Lung (tissue), 12 donors: Measurements from ENCODE around the gene CLASP1. TPM values are rescaled to one million over a fixed set of nuclear protein-coding genes. Genes with fewer than 3 reads are reported as not detected.
"Not testable (repeated sequence)": the region's sequence is repeated elsewhere in the genome, so short reads cannot be mapped to it uniquely, and the experiment has no call there.

ENCODE experiments used
- ATAC-seq: fragments of 200-7000 bp; cut with Tn5 transposase; one replicate; pipeline ENCODE4 v1.9.1; 2020; ENCODE audit warnings: moderate number of reproducible peaks; ENCODE audit not compliant: insufficient read depth, low FRiP score
- DNase-seq, 3 donors: peaks; one replicate each; pipeline ENCODE4 v3.0.0-alpha.2; 2013 to 2017
- H3K27ac ChIP-seq, 2 donors: one replicate each; pipeline ENCODE4 v1.5.1; 2013; ENCODE audit warnings: mild to moderate bottlenecking in 2 of 2, moderate library complexity in 2 of 2, control low read depth in 1 of 2, inconsistent platforms in 1 of 2, low read depth in 1 of 2, low read length in 1 of 2
- H3K27me3 ChIP-seq, 3 donors: one replicate each; pipeline ENCODE4 v1.5.1; 2013; ENCODE audit warnings: low read length in 2 of 3; ENCODE audit not compliant: control insufficient read depth in 3 of 3, insufficient read depth in 3 of 3
- H3K36me3 ChIP-seq, 4 donors: one replicate each; pipeline ENCODE4 v1.5.1; 2013; ENCODE audit warnings: low read length in 4 of 4, mild to moderate bottlenecking in 1 of 4, moderate library complexity in 1 of 4; ENCODE audit not compliant: control insufficient read depth in 4 of 4, insufficient read depth in 4 of 4
- H3K4me1 ChIP-seq, 5 donors: one replicate each; pipeline ENCODE4 v1.5.1; 2013; ENCODE audit warnings: low read length in 5 of 5, mild to moderate bottlenecking in 2 of 5, moderate library complexity in 1 of 5; ENCODE audit not compliant: control insufficient read depth in 5 of 5, insufficient read depth in 5 of 5
- H3K4me3 ChIP-seq: one replicate; pipeline ENCODE4 v1.5.1; 2013; ENCODE audit warnings: mild to moderate bottlenecking, control low read depth, moderate library complexity
- H3K9ac ChIP-seq, 2 donors: one replicate each; pipeline ENCODE4 v1.5.1; 2013; ENCODE audit warnings: low read length in 2 of 2, control low read depth in 1 of 2; ENCODE audit not compliant: insufficient read depth in 1 of 2
- H3K9me3 ChIP-seq, 4 donors: one replicate each; pipeline ENCODE4 v1.5.1; 2013; ENCODE audit warnings: low read length in 3 of 4, mild to moderate bottlenecking in 1 of 4, moderate library complexity in 1 of 4; ENCODE audit not compliant: control insufficient read depth in 4 of 4, insufficient read depth in 3 of 4
- WGBS, 2 donors: extraction: QIAGEN DNeasy Blood & Tissue Kit; methylation state at CpG; one replicate each; pipeline ENCODE4 v1.1.7; 2013; 5-methylcytosine and 5-hydroxymethylcytosine counted together
- polyA plus RNA-seq, 2 donors: library from polyadenylated mRNA; stranded (reverse); fragments of 200-250 nt; gene quantifications; one replicate each; pipeline ENCODE4 v1.2.1, GENCODE V29; 2013
- total RNA-seq, 2 donors: library from RNA; depleted of rRNA in 1 of 2; stranded (reverse); fragments of >200 nt in 1 of 2; gene quantifications; one replicate each; pipeline ENCODE4 v1.2.1, GENCODE V29; 2014 to 2021
- TF ChIP-seq, protein P1 (sequence below): IDR thresholded peaks from 2 replicates; pipeline ENCODE4 v1.5.1; 2012; ENCODE audit warnings: mild to moderate bottlenecking; ENCODE audit errors: control extremely low read depth, extremely low read depth
- donor health status: control.
- donor health status: control.
- donor health status: Bipolar disorder and iron deficiency.
- donor health status: healthy.
- donor health status: DM: yes; HTN: yes; CAD: no.

Gene CLASP1
- total and polyA plus RNA-seq, 4 donors, result 7.4 to 128 (median 30.6) TPM

DNA sequence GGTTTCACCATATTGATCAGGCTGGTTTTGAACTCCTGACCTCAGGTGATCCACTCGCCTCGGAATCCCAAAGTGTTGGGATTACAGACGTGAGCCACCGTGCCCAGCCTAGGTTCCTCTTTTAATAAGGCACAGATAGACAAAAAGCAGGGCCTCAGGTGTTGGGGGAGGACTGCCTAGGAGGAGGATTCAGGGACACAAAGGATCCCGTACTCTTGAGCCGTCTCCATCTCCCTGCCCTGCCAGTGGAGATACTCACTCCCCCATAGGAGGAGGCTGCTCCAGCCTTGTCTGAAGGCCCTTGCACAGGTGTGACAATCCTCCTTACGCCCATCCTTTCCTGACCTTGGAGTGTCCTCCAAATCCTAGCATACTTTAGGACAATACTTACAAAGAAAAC lies 332.3 kb downstream of the CLASP1 start:
- DNase-seq (no peak), ATAC-seq (no peak)
- no peaks in the 10 kb centered on the region for H3K36me3 ChIP-seq
- TF ChIP-seq, protein P1, sequence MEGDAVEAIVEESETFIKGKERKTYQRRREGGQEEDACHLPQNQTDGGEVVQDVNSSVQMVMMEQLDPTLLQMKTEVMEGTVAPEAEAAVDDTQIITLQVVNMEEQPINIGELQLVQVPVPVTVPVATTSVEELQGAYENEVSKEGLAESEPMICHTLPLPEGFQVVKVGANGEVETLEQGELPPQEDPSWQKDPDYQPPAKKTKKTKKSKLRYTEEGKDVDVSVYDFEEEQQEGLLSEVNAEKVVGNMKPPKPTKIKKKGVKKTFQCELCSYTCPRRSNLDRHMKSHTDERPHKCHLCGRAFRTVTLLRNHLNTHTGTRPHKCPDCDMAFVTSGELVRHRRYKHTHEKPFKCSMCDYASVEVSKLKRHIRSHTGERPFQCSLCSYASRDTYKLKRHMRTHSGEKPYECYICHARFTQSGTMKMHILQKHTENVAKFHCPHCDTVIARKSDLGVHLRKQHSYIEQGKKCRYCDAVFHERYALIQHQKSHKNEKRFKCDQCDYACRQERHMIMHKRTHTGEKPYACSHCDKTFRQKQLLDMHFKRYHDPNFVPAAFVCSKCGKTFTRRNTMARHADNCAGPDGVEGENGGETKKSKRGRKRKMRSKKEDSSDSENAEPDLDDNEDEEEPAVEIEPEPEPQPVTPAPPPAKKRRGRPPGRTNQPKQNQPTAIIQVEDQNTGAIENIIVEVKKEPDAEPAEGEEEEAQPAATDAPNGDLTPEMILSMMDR, result no peak
- WGBS, 2 donors, result 77 to 96% methylated on average over 7 of the region's 7 CpGs
- no peak overlapping the region for H3K9ac ChIP-seq
- no peaks in the 10 kb centered on the region for H3K4me1 ChIP-seq
- no peak overlapping the region for H3K27ac ChIP-seq
- H3K4me3 ChIP-seq, result no peak overlapping the region
- no peaks in the 10 kb centered on the region for H3K9me3 ChIP-seq
- H3K27me3 ChIP-seq, result no peaks in the 10 kb centered on the region

DNA sequence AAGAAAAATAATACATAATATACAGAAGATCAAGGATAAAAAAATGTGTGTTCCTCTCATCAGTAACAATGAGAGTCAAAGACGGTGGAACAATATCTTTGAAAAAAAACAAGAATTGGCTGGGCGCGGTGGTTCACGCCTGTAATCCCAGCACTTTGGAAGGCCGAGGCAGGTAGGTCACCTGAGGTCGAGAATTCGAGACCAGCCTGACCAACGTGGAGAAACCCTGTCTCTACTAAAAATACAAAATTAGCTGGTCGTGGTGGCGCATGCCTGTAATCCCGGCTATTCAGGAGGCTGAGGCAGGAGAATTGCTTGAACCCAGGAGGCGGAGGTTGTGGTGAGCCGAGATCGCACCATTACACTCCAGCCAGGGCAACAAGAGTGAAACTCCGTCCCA lies 335.6 kb downstream of the CLASP1 start:
- H3K9ac ChIP-seq, H3K27ac ChIP-seq, H3K27me3 ChIP-seq, H3K4me1 ChIP-seq, H3K36me3 ChIP-seq, DNase-seq, H3K4me3 ChIP-seq, ATAC-seq, H3K9me3 ChIP-seq: not testable (repeated sequence)
- whole genome bisulfite sequencing, 2 donors, result 90% methylated on average over 15 of the region's 15 CpGs

DNA sequence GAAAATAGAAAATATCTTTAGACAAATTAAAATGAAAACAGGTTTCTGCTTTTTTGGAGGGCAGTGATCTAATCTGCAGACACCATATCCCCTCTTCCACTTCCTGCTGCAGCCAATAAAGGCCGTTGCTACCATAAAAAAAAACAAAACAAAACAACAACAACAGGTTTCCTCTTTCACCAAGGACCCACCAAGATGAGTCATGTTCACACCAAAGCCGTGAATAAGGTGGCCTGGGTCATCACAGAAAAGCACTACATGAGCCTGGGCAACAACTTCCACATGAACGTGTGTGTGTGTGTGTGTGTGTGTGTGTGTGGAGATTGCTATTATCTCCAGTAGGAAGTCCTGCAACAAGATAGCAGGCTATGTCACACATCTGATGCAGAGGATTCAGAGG lies 339.5 kb downstream of the CLASP1 start:
- 10 to 23% methylated on average over 3 of the region's 3 CpGs for WGBS, 2 donors
- DNase-seq (no peak), ATAC-seq (no peak)
- H3K4me3 ChIP-seq, result no peak overlapping the region
- H3K9me3 ChIP-seq, result no peaks in the 10 kb centered on the region
- peaks cover 0 to 2% (median 0%) of the 10 kb centered on the region in 5 donors for H3K4me1 ChIP-seq
- no peaks in the 10 kb centered on the region for H3K36me3 ChIP-seq
- TF ChIP-seq, protein P1, result no peak
- H3K9ac ChIP-seq, result no peak overlapping the region
- H3K27ac ChIP-seq, result no peak overlapping the region
- H3K27me3 ChIP-seq, result no peaks in the 10 kb centered on the region

DNA sequence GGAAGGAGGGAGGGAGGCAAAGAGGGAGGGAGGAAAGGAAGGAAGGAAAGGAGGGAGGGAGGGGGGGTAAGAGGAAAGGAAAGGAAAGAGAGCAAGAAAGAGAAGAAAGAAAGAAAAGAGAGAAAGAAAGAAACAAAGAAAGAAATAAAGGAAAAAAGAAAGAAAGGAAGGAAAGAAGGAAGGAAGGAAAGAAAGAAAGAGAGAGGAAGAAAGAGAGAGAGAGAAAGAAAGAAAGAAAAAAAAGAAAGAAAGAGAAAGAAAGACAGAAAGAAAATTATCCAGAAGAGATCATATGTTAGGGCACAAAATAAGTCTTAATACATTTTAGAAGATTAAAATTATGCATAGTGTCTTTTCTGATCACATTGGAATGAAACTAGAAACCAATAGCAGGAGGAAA lies 339.9 kb downstream of the CLASP1 start:
- ATAC-seq, result no peak
- H3K36me3 ChIP-seq, result no peaks in the 10 kb centered on the region
- TF ChIP-seq, protein P1, result no peak
- no peak overlapping the region for H3K9ac ChIP-seq
- no peak for DNase-seq
- H3K4me1 ChIP-seq, result peaks cover 0 to 6% (median 0%) of the 10 kb centered on the region in 5 donors
- H3K4me3 ChIP-seq, result no peak overlapping the region
- no peaks in the 10 kb centered on the region for H3K27me3 ChIP-seq
- no peaks in the 10 kb centered on the region for H3K9me3 ChIP-seq
- no peak overlapping the region for H3K27ac ChIP-seq
